Measurements from ENCODE around the gene FBXO31.

GRCh38 chr16:87358250-87358649 is 25.3 kb downstream of the FBXO31 start:
- no peak for TF ChIP-seq CTCF (IDR thresholded peaks at IDR 0.05; ENCODE audit: extremely low read depth in 1 of 2, insufficient read depth in 1 of 2, low read depth in 1 of 2, low read length in 2 of 2)
- TF ChIP-seq POLR2A (IDR thresholded peaks at IDR 0.05; ENCODE audit: low read depth, low read length) = no peak
- TF ChIP-seq POLR2AphosphoS5 (IDR thresholded peaks at IDR 0.05; ENCODE audit: insufficient read depth, low read depth, low read length) = no peak
- TF ChIP-seq GATA2 (IDR thresholded peaks at IDR 0.05; ENCODE audit: insufficient read depth, insufficient read length, low read depth, low read length) = no peak
- TF ChIP-seq MAX (IDR thresholded peaks at IDR 0.05; ENCODE audit: insufficient read depth, insufficient read length) = no peak
- TF ChIP-seq EZH2 (IDR thresholded peaks at IDR 0.05; ENCODE audit: borderline replicate concordance, low read depth, low read length, severe bottlenecking) = no peak
- TF ChIP-seq FOS (IDR thresholded peaks at IDR 0.05; ENCODE audit: borderline replicate concordance, insufficient read depth, low read length) = no peak
- TF ChIP-seq JUN (IDR thresholded peaks at IDR 0.05; ENCODE audit: borderline replicate concordance, insufficient read depth, insufficient read length, low read depth) = no peak
- no peak for TF ChIP-seq MYC (IDR thresholded peaks at IDR 0.05; ENCODE audit: low read depth, low read length)

Measured in endothelial cell of umbilical vein (primary cell).